ENCODE measurements around the gene ATP5PO.

DNA sequence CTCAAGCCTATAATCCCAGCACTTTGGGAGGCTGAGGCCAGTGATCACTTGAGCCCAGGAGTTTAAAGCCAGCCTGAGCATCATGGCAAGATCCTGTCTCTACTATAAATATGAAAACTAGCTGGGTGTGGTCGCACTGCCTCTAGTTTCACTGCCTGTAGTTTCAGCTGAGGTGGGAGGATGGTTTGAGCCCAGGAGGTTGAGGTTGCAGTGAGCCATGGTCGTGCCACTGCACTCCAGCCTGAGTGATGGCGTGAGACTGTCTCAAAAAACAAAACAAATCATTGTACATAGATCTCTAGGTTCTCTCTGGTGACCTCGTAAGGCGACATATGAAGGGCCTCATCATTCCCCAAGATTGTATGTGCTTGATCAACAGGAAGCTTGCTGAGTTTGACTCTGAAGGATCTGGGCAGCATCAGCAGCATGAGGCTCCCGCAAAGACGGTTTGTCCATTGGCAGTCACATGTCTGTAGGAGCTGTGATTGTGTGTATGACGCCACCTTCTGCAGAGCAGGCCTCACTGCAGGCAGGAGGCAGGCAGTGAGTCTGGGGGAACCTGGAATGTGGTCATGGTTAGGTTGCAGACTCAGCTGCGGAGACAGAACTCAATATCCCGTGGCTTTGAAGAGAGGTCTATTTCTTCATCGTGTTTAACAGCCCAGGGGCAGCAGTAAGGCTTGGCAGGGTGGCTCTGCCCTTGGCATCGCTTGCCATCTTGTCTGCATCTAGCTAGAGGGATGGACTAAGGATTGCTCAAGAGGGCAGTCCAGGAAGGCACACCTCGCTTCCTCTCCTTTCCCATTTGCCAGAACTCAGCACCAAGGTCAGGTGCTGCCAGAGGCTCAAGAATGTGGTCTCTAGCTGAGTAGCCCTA lies 14.0 kb downstream of the ATP5PO start:
- TF ChIP-seq, protein P1, sequence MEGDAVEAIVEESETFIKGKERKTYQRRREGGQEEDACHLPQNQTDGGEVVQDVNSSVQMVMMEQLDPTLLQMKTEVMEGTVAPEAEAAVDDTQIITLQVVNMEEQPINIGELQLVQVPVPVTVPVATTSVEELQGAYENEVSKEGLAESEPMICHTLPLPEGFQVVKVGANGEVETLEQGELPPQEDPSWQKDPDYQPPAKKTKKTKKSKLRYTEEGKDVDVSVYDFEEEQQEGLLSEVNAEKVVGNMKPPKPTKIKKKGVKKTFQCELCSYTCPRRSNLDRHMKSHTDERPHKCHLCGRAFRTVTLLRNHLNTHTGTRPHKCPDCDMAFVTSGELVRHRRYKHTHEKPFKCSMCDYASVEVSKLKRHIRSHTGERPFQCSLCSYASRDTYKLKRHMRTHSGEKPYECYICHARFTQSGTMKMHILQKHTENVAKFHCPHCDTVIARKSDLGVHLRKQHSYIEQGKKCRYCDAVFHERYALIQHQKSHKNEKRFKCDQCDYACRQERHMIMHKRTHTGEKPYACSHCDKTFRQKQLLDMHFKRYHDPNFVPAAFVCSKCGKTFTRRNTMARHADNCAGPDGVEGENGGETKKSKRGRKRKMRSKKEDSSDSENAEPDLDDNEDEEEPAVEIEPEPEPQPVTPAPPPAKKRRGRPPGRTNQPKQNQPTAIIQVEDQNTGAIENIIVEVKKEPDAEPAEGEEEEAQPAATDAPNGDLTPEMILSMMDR (IDR thresholded peaks at IDR 0.05; ENCODE audit: poor library complexity) = peak; percentile 57
- no peak for TF ChIP-seq EZH2phosphoT487 (IDR thresholded peaks at IDR 0.05; ENCODE audit: low read depth, severe bottlenecking, unreplicated experiment)

Data from hepatocyte (in vitro differentiated cells).